Gastrocnemius medialis (tissue), 4 donors: ENCODE results near the gene VSX1.

ENCODE experiments used
- CTCF ChIP-seq, 5 experiments: fragments of 450-650 bp in 3 of 5; fragments of 200-600 bp in 2 of 5; sonication (generic) in 2 of 5; IDR thresholded peaks in 4 of 5; conservative IDR thresholded peaks in 1 of 5; 1 replicate in 4 of 5; 2 replicates in 1 of 5; pipeline ENCODE4 v1.5.1; 2016 to 2019; ENCODE audit warnings: antibody characterized with exemption in 5 of 5, mild to moderate bottlenecking in 3 of 5, moderate library complexity in 3 of 5
- POLR2A ChIP-seq, 2 donors: fragments of 450-650 bp; IDR thresholded peaks; one replicate each; pipeline ENCODE4 v1.6.1; 2017; ENCODE audit warnings: antibody characterized with exemption in 2 of 2, mild to moderate bottlenecking in 2 of 2, moderate library complexity in 2 of 2

GRCh38 chr20:25039697-25040437 is 42.1 kb downstream of the VSX1 start:
- TF ChIP-seq CTCF (IDR thresholded peaks at IDR 0.05 in 4 of 5, conservative IDR thresholded peaks at IDR 0.05 in 1 of 5) (peak in 1 of 5 experiments; percentile 20), POLR2A (IDR thresholded peaks at IDR 0.05) (peak in 1 of 2 donors; percentile 14)
